Left ventricle myocardium inferior (tissue), 1 donor: ENCODE results near the gene ROCK2. TPM values are rescaled to one million over a fixed set of nuclear protein-coding genes. Genes with fewer than 3 reads are reported as not detected.

Experiments
- DNase-seq: peaks from one replicate; pipeline ENCODE4 v3.0.0-alpha.2; 2020
- H3K27ac ChIP-seq: fragments of 200-600 bp; replicated peaks from 2 replicates; pipeline ENCODE4 v1.8.0; 2021
- H3K27me3 ChIP-seq: fragments of 200-600 bp; 2 replicates; pipeline ENCODE4 v1.8.0; 2021; ENCODE audit warnings: low read depth
- H3K36me3 ChIP-seq: fragments of 200-600 bp; 2 replicates; pipeline ENCODE4 v1.8.0; 2021
- H3K4me1 ChIP-seq: fragments of 200-600 bp; 2 replicates; pipeline ENCODE4 v1.8.0; 2021
- H3K4me3 ChIP-seq: fragments of 200-600 bp; 2 replicates; pipeline ENCODE4 v1.8.0; 2021; ENCODE audit warnings: mild to moderate bottlenecking, moderate library complexity
- H3K9me3 ChIP-seq: fragments of 200-600 bp; replicated peaks from 2 replicates; pipeline ENCODE4 v1.8.0; 2021
- intact Hi-C: fragments of 100-400 bp; cut with micrococcal nuclease; formaldehyde crosslinking; loops from one replicate; pipeline ENCODE4 v1.11.0; 2022
- total RNA-seq: library from RNA; stranded (reverse); fragmentation: NEBNext Ultra II Directional; extraction: Animal tissue kit (Norgen Biotek cat#: 25700); gene quantifications from one replicate; pipeline ENCODE4 v1.2.1, GENCODE V29; 2021
- TF ChIP-seq, protein P1 (sequence below): fragments of 200-600 bp; IDR thresholded peaks from 2 replicates; pipeline ENCODE4 v1.8.0; 2021; ENCODE audit warnings: antibody characterized with exemption, mild to moderate bottlenecking, borderline replicate concordance
- donor health status: DM: no; HTN: yes; CAD: no; lungs with severe emphysema.

ROCK2 gene
- total RNA-seq, 1 donor from 2014 or later: 30.2 TPM

DNA sequence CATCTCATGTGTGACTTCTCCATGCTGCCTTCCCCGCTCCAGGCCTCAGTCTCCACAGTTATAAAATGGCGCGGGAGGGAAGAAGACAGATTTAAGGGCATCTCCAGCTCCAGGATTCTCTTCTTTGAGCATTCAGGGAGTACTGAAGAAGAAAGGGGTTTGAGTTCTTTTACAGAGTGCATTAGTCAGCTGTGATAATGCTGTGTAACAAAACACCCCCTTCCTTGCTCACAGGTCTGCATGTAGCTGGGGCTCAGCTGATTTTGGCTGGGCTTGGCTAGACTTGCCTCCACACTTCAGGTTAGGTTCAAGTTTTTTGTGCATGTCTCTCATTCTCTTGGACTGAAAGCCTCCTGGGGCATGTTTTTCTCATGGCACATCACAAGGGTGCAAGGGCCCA lies 197.2 kb downstream of the ROCK2 start:
- Histone ChIP-seq H3K27me3 (peaks cover 18% of the 10 kb centered on the region), H3K9me3 (peaks cover 7% of the 10 kb centered on the region), H3K4me1 (no peaks in the 10 kb centered on the region), H3K36me3 (no peaks in the 10 kb centered on the region), H3K4me3 (no peak overlapping the region), H3K27ac (no peak overlapping the region)
- no peak for DNase-seq
- intact Hi-C loops: no loop called here
- TF ChIP-seq, protein P1, sequence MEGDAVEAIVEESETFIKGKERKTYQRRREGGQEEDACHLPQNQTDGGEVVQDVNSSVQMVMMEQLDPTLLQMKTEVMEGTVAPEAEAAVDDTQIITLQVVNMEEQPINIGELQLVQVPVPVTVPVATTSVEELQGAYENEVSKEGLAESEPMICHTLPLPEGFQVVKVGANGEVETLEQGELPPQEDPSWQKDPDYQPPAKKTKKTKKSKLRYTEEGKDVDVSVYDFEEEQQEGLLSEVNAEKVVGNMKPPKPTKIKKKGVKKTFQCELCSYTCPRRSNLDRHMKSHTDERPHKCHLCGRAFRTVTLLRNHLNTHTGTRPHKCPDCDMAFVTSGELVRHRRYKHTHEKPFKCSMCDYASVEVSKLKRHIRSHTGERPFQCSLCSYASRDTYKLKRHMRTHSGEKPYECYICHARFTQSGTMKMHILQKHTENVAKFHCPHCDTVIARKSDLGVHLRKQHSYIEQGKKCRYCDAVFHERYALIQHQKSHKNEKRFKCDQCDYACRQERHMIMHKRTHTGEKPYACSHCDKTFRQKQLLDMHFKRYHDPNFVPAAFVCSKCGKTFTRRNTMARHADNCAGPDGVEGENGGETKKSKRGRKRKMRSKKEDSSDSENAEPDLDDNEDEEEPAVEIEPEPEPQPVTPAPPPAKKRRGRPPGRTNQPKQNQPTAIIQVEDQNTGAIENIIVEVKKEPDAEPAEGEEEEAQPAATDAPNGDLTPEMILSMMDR: no peak

DNA sequence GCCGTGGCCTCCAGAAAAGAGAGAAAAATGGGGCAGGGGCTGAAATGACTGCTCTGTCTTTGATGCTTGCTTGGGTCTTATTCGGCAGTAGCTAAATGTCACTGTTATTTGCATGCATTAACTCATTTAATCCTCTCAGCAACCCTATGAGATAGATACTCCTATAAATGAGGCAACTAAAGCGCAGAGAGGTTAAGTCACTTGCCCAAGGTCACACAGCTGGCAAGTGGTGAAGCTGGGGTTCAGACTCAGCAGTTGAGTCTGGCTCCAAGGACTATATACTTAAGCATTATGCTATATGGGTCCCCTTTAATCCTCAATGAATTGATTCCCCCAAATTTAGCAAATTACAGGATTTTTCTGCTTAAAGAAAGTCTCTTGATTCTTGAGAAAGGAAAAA lies 198.4 kb downstream of the ROCK2 start:
- H3K9me3 ChIP-seq: peaks cover 7% of the 10 kb centered on the region
- H3K4me3 ChIP-seq: no peak overlapping the region
- H3K27me3 ChIP-seq: peaks cover 23% of the 10 kb centered on the region
- no peak overlapping the region for H3K27ac ChIP-seq
- no peaks in the 10 kb centered on the region for H3K36me3 ChIP-seq
- DNase-seq: no peak
- TF ChIP-seq, protein P1: no peak
- intact Hi-C loops: no loop called here
- H3K4me1 ChIP-seq: no peaks in the 10 kb centered on the region

DNA sequence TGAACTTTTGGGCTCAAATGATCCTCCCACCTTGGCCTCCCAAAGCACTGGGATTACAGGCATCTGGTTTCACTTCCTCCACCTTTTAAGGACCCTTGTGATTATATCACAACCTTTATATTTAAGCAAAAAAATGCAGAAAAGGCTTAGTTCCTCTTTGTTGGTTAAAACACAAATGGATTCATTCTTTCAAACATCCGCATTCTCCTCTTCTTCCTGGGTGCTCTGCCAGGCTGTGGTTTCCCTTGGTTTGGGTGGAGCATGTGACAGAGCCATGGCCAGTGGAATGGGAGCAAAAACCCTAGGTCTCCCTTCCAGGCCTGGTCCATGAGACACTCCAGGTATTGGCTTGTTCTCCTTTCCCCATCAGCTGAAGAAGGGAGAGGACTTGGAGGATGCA lies 199.1 kb downstream of the ROCK2 start:
- DNase-seq: no peak
- no peaks in the 10 kb centered on the region for H3K4me1 ChIP-seq
- H3K4me3 ChIP-seq: no peak overlapping the region
- H3K9me3 ChIP-seq: peaks cover 7% of the 10 kb centered on the region
- H3K27ac ChIP-seq: no peak overlapping the region
- no peaks in the 10 kb centered on the region for H3K36me3 ChIP-seq
- intact Hi-C loops: no loop called here
- TF ChIP-seq, protein P1: no peak
- peaks cover 23% of the 10 kb centered on the region for H3K27me3 ChIP-seq

DNA sequence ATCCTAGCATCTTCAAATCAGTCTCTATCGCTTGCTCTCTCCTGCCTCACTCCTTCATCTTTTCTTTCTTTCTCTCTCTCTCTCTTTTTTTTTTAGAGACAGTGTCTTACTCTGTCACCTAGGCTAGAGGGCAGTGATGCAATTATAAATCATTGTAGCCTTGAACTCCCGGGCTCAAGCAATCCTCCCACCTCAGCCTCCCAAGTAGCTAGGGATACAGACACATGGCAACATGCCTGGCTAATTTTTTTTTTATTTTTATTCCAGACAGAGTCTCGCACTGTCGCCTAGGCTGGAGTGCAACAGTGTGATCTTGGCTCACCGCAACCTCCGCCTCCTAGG lies 199.7 kb downstream of the ROCK2 start:
- Histone ChIP-seq H3K9me3 (peaks cover 7% of the 10 kb centered on the region), H3K27me3 (peaks cover 23% of the 10 kb centered on the region), H3K27ac (no peak overlapping the region), H3K4me3 (no peak overlapping the region), H3K36me3 (no peaks in the 10 kb centered on the region), H3K4me1 (no peaks in the 10 kb centered on the region)
- DNase-seq: no peak
- intact Hi-C loops: no loop called here
- TF ChIP-seq, protein P1: no peak

DNA sequence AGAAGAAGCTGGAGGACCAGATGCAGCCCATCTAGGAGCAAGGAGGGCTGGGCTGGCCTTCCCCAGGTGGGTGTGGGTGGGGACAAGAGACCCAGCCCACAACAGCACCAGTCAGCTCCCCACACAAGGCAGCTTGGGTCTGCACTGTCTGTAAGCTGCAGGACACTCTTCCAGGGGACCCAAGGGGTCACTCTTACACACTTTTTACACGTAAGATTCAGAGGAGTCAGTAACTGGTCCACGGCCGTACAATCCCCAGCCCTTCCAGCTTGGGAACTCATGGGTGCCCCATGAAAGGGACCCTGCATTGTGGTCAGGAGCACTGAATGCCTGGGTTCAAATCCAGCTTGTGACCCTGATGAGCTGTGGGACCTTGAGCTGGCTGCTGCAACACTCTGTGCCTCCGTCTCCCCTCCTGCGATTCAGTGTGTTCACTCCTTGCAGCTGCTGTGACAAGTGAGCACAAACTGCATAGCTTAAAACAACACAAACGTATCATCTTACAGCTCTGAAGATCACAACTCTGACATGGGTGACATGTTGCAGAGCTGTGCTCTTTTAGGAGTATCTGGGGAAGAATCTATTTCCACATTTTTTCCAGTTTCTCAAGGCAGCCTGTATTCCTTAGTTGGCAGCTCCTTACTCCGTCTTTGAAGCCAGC lies 200.2 kb downstream of the ROCK2 start:
- Histone ChIP-seq H3K4me1 (no peaks in the 10 kb centered on the region), H3K27ac (no peak overlapping the region), H3K27me3 (peaks cover 25% of the 10 kb centered on the region), H3K9me3 (peaks cover 7% of the 10 kb centered on the region), H3K36me3 (no peaks in the 10 kb centered on the region), H3K4me3 (no peak overlapping the region)
- intact Hi-C loops: no loop called here
- TF ChIP-seq, protein P1: no peak
- DNase-seq: no peak
